Loucy (cell line): ENCODE measurements around the gene GFM1.
"Not testable (repeated sequence)": the region's sequence is repeated elsewhere in the genome, so short reads cannot be mapped to it uniquely, and the experiment has no call there.

Experiments
- H2AFZ ChIP-seq: fragments of 200-600 bp; sonication (generic); 2 replicates; pipeline ENCODE4 v1.6.0; 2016; ENCODE audit warnings: antibody characterized with exemption, mild to moderate bottlenecking, low read length, moderate library complexity
- H3F3A ChIP-seq: fragments of 200-600 bp; 2 replicates; pipeline ENCODE4 v1.6.0; 2016; ENCODE audit warnings: antibody characterized with exemption, low read depth, mild to moderate bottlenecking
- H3K27me3 ChIP-seq: fragments of 200-600 bp; sonication (generic); 2 replicates; pipeline ENCODE4 v1.6.1; 2014; ENCODE audit warnings: low read length, mild to moderate bottlenecking; ENCODE audit not compliant: insufficient read depth, poor library complexity, severe bottlenecking
- H3K36me3 ChIP-seq: fragments of 200-600 bp; sonication (generic); 2 replicates; pipeline ENCODE4 v1.6.1; 2016; ENCODE audit warnings: low read length; ENCODE audit not compliant: insufficient read depth
- H3K4me1 ChIP-seq: fragments of 200-600 bp; sonication (generic); 2 replicates; pipeline ENCODE4 v1.5.1; 2014; ENCODE audit warnings: low read length, mild to moderate bottlenecking; ENCODE audit not compliant: insufficient read depth, poor library complexity, severe bottlenecking
- H3K4me2 ChIP-seq: fragments of 200-600 bp; sonication (generic); 2 replicates; pipeline ENCODE4 v1.6.0; 2014; ENCODE audit warnings: antibody characterized with exemption, low read length, low read depth, mild to moderate bottlenecking; ENCODE audit not compliant: poor library complexity, severe bottlenecking
- H3K4me3 ChIP-seq: fragments of 200-600 bp; sonication (generic); 2 replicates; pipeline ENCODE4 v1.5.1; 2014; ENCODE audit warnings: low read length, mild to moderate bottlenecking, mixed read lengths; ENCODE audit not compliant: poor library complexity, severe bottlenecking
- H3K79me2 ChIP-seq: fragments of 200-600 bp; sonication (generic); 2 replicates; pipeline ENCODE4 v1.6.1; 2014; ENCODE audit warnings: low read length; ENCODE audit not compliant: insufficient read depth
- H3K9ac ChIP-seq: fragments of 200-600 bp; sonication (generic); 2 replicates; pipeline ENCODE4 v1.6.0; 2014; ENCODE audit warnings: mild to moderate bottlenecking, low read depth, low read length, moderate library complexity; ENCODE audit not compliant: poor library complexity, severe bottlenecking
- H3K9me2 ChIP-seq: fragments of 200-600 bp; sonication (generic); replicated peaks from 2 replicates; pipeline ENCODE4 v1.6.1; 2016; ENCODE audit warnings: low read depth, low read length, mixed read lengths
- H3K9me3 ChIP-seq: fragments of 200-600 bp; sonication (generic); 2 replicates; pipeline ENCODE4 v1.6.1; 2014; ENCODE audit warnings: mild to moderate bottlenecking, antibody characterized with exemption, low read length, low read depth; ENCODE audit not compliant: insufficient read depth
- H4K20me1 ChIP-seq: fragments of 200-600 bp; sonication (generic); 2 replicates; pipeline ENCODE4 v1.6.0; 2014; ENCODE audit warnings: antibody characterized with exemption, low read length, mild to moderate bottlenecking; ENCODE audit not compliant: insufficient read depth, poor library complexity, severe bottlenecking
- EZH2phosphoT487 ChIP-seq: fragments of 200-600 bp; IDR thresholded peaks from 2 replicates; pipeline ENCODE4 v1.6.1; 2018; ENCODE audit warnings: antibody characterized with exemption, mild to moderate bottlenecking, moderate library complexity, borderline replicate concordance
- TF ChIP-seq, protein P1 (sequence below): fragments of 200-600 bp; sonication (generic); conservative IDR thresholded peaks from 2 replicates; pipeline ENCODE4 v1.5.1; 2014; ENCODE audit warnings: mild to moderate bottlenecking, antibody characterized with exemption, low read length

GFM1 gene

DNA sequence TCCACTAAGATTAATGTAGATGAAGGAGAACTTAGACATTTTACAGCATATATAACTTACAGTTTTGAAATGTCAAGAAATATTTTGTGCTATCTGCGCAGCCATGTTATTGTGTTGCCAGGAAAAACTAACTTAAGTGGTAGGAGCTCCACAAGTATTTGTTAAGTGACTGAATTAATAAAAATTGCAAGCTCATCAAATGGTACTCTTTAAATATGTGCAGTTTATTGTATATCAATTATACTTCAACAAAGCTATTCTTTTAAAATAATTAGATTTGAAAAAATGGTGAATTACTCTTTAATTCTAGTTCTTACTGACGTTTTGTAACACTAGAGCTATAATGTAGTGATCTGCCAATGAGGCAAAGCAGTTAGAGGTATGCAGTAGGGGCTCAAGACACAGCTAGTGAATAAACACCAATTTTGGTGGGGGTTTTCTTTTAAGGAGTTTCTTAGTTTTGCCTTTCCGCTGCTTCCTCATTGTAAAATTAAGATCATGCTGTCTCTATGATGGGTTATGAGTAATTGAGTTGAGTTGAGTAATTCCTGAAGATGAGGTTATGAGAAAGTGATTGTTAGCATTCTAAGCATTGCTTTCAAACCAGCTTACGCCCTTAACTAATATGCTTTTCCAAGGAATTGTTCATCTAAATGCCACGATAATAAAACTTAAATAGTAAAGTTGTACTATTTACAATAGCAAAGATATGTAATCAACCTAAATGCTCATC, 39.1 kb downstream of the GFM1 start:
- no peak overlapping the region for H3K9ac ChIP-seq
- no peaks in the 10 kb centered on the region for H3K4me1 ChIP-seq
- H3K79me2 ChIP-seq, result no peaks in the 10 kb centered on the region
- H3K9me3 ChIP-seq, result no peaks in the 10 kb centered on the region
- H3F3A ChIP-seq, result no peaks in the 10 kb centered on the region; the same call in 1 of the 2 replicates
- H3K4me3 ChIP-seq, result no peak overlapping the region
- H3K9me2 ChIP-seq, result no peaks in the 10 kb centered on the region
- no peaks in the 10 kb centered on the region for H4K20me1 ChIP-seq
- H3K4me2 ChIP-seq, result no peak overlapping the region
- no peak for TF ChIP-seq EZH2phosphoT487
- no peaks in the 10 kb centered on the region for H3K27me3 ChIP-seq
- H3K36me3 ChIP-seq, result peaks cover 15% of the 10 kb centered on the region; the same call in 1 of the 2 replicates
- no peak overlapping the region for H2AFZ ChIP-seq

DNA sequence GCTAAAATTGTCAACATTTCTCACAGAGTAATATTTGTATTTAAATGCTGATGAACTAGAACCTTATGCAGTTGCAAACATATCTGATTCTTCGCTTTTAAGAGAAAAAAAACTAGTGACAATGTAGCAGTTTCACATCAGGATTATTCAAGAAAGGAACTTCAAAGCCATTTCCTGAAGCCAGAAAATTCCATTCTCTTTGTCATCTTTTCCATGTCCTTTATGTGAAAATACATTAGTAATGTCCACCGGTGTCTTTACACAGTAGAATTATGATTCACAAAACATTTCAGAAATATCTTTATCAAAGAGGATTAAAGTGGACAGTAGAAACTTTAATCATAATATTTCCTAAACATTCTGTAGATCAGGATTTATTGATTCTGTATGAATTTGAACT, 40.8 kb downstream of the GFM1 start:
- Histone ChIP-seq H2AFZ (no peak overlapping the region), H3K9me2 (no peaks in the 10 kb centered on the region), H4K20me1 (no peaks in the 10 kb centered on the region), H3K27me3 (no peaks in the 10 kb centered on the region), H3K36me3 (peaks cover 15% of the 10 kb centered on the region; the same call in 1 of the 2 replicates), H3K9me3 (no peaks in the 10 kb centered on the region), H3K4me2 (no peak overlapping the region), H3K79me2 (no peaks in the 10 kb centered on the region), H3F3A (no peaks in the 10 kb centered on the region; the same call in 1 of the 2 replicates), H3K4me1 (no peaks in the 10 kb centered on the region), H3K9ac (no peak overlapping the region), H3K4me3 (no peak overlapping the region)
- TF ChIP-seq EZH2phosphoT487, result no peak

DNA sequence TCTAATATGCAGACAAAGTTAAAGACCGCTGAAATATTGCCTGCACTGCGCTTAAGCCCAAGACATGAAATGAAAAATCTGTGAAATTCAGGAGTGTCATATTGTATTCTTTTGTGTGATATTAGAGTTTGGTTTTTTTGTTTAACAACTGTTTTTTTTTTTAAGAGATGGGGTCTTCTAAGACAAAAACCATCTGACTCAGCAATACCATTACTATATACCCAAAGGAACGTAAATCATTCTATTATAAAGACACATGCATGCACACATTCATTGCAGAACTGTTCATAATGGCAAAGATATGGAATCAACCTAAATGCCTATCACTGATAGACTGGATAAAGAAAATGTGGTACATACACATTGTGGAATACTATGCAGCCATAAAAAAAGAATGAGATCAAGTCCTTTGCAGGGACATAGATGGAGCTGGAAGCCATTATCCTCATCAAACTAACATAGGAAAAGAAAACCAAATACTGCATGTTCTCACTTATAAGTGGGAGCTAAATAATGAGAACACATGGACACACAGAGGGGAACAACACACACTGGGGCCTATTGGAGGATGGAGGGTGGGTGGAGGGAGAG, 49.6 kb downstream of the GFM1 start:
- not testable (repeated sequence) for H3K27me3 ChIP-seq, H3K79me2 ChIP-seq, H3F3A ChIP-seq, H3K9ac ChIP-seq, H3K4me3 ChIP-seq, H3K4me2 ChIP-seq, H2AFZ ChIP-seq, H3K9me2 ChIP-seq, H4K20me1 ChIP-seq, H3K9me3 ChIP-seq
- Histone ChIP-seq H3K4me1 (peaks cover 21% of the 10 kb centered on the region), H3K36me3 (peaks cover 20% of the 10 kb centered on the region)

DNA sequence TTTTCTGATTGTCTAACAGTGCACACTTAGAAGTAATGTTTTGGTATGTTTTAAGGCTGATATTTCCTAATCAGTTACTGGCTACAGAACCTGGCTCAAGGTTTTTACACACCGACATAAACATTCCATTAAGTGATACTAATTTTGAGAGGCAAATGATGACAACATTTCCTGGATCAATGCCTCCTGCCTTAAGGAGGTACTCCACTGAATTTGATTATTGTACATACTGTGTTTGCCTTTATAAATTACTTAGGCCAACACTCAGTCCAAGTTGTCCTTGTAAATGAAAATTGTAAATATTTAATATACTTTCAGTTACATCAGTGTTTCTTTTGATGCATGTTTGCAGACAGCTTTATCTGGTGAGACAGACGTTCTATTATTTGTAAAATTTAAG, 52.3 kb downstream of the GFM1 start:
- TF ChIP-seq EZH2phosphoT487, result no peak
- no peaks in the 10 kb centered on the region for H3K9me3 ChIP-seq
- no peak overlapping the region for H2AFZ ChIP-seq
- H3K9me2 ChIP-seq, result no peaks in the 10 kb centered on the region
- no peak overlapping the region for H3K9ac ChIP-seq
- peaks cover 23% of the 10 kb centered on the region for H3K36me3 ChIP-seq
- H3K4me3 ChIP-seq, result no peak overlapping the region
- no peak overlapping the region for H3K4me2 ChIP-seq
- H3K79me2 ChIP-seq, result no peaks in the 10 kb centered on the region
- H4K20me1 ChIP-seq, result no peaks in the 10 kb centered on the region
- peaks cover 17% of the 10 kb centered on the region for H3K4me1 ChIP-seq
- no peaks in the 10 kb centered on the region for H3K27me3 ChIP-seq
- no peaks in the 10 kb centered on the region for H3F3A ChIP-seq

DNA sequence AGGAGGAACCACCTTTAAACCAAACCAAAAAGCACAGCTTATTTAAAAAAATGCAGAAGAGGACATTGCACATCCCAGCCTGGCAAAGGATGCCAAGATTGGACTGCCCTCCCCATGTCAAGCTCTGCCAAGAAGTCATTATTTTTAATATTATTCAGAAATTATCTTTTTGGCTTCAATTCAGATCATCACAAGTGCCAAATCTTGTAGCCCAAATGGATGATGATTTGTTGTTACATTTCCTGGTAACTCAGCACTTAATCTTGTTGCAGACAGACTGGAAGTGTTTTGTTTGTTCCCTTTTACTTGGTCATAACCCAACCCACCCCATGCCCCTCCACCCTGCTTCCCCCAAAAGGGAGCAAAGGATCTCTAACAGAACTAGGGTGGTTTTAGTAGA, 56.2 kb downstream of the GFM1 start:
- no peaks in the 10 kb centered on the region for H3K79me2 ChIP-seq
- H3K9ac ChIP-seq, result no peak overlapping the region
- H3F3A ChIP-seq, result no peaks in the 10 kb centered on the region
- no peaks in the 10 kb centered on the region for H4K20me1 ChIP-seq
- H3K4me1 ChIP-seq, result no peaks in the 10 kb centered on the region
- no peaks in the 10 kb centered on the region for H3K9me3 ChIP-seq
- no peak overlapping the region for H3K4me3 ChIP-seq
- TF ChIP-seq, protein P1, sequence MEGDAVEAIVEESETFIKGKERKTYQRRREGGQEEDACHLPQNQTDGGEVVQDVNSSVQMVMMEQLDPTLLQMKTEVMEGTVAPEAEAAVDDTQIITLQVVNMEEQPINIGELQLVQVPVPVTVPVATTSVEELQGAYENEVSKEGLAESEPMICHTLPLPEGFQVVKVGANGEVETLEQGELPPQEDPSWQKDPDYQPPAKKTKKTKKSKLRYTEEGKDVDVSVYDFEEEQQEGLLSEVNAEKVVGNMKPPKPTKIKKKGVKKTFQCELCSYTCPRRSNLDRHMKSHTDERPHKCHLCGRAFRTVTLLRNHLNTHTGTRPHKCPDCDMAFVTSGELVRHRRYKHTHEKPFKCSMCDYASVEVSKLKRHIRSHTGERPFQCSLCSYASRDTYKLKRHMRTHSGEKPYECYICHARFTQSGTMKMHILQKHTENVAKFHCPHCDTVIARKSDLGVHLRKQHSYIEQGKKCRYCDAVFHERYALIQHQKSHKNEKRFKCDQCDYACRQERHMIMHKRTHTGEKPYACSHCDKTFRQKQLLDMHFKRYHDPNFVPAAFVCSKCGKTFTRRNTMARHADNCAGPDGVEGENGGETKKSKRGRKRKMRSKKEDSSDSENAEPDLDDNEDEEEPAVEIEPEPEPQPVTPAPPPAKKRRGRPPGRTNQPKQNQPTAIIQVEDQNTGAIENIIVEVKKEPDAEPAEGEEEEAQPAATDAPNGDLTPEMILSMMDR, result no peak
- TF ChIP-seq EZH2phosphoT487, result no peak
- no peak overlapping the region for H2AFZ ChIP-seq
- no peak overlapping the region for H3K4me2 ChIP-seq
- H3K9me2 ChIP-seq, result no peaks in the 10 kb centered on the region
- H3K36me3 ChIP-seq, result 0 out of 2 replicates have a peak, but pooled peaks cover 3% of the 10 kb centered on the region
- no peaks in the 10 kb centered on the region for H3K27me3 ChIP-seq
